ENCODE results near the gene SCFD2. TPM values are rescaled to one million over a fixed set of nuclear protein-coding genes. Genes with fewer than 3 reads are reported as not detected.

The SCFD2 gene
- total and polyA plus RNA-seq, 2 of the 8 experiments (the other 6 are each of a cell fraction or from before 2014, with no cell fraction given): 6.2 to 10.2 TPM

DNA sequence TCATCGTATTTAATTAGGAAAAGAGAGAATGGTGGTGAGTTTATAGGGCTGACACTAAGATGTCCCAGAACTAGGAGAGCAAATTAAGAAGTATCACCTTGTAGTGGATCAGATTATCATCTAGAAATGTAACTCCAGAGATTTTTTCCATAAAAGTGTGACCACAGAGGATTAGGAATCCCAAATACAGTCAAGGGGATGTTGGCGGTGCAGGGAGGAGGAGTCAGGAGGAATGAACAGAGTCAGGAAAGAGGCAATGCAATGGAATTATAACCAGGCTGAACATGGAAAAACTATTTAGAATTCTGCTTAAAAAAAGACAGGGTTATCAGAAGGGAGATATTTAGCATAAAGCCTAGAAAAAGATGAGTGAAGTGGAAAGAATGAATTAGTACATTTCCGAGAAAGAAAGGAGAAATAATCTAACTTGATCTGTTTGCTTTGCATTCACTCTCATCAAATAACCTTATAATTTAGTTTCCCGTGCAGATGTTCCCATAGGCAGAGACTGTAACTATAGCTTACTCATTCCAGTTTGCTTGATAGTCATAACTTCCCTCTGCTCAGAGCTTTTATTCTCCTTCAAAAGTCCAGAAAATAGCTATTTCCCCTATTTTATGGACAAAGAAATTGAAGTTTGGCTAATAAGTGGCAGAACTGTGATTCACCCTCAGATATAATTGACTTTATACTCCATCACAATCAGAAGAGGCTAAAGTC, 56.4 kb downstream of the SCFD2 start:
- DNase-seq (ENCODE audit: low read depth in 1 of 2, low spot score in 2 of 2): no peak

More for the DNA sequence above, 56.4 kb downstream of the SCFD2 start:
- H3K23ac ChIP-seq (ENCODE audit: insufficient read length): no peak overlapping the region
- H3K4me3 ChIP-seq (ENCODE audit: extremely low read depth in 1 of 4, insufficient read depth in 2 of 4, low read depth in 3 of 4, low read length in 4 of 4): no peak overlapping the region
- H2AFZ ChIP-seq (ENCODE audit: low read length): no peak overlapping the region
- no peaks in the 10 kb centered on the region for H3K9me3 ChIP-seq (ENCODE audit: insufficient read depth in 2 of 2, low read depth in 1 of 2, low read length in 1 of 2)
- no peaks in the 10 kb centered on the region; the same call in 1 of the 2 replicates for H3K23me2 ChIP-seq (ENCODE audit: low read depth, low read length)
- FAIRE-seq: no peak
- H2BK120ac ChIP-seq (replicated peaks; ENCODE audit: low read depth, low read length): no peak overlapping the region
- H2BK20ac ChIP-seq (ENCODE audit: low read length): no peak overlapping the region
- H3K4ac ChIP-seq (replicated peaks; ENCODE audit: insufficient read length, low read depth, low read length): no peak overlapping the region
- H3K4me1 ChIP-seq (replicated peaks in 1 of 4; ENCODE audit: control insufficient read depth in 3 of 4, insufficient read depth in 4 of 4, low read length in 3 of 4): no peaks in the 10 kb centered on the region
- no peaks in the 10 kb centered on the region for H3K79me2 ChIP-seq (ENCODE audit: control insufficient read depth in 1 of 2, insufficient read depth in 2 of 2, low read length in 2 of 2)
- no peaks in the 10 kb centered on the region for H4K20me1 ChIP-seq (replicated peaks in 1 of 2; ENCODE audit: control insufficient read depth in 1 of 2, insufficient read depth in 2 of 2, low read length in 2 of 2)
- no peak overlapping the region for H4K91ac ChIP-seq (replicated peaks; ENCODE audit: insufficient read length, low read length)
- no peak overlapping the region for H4K8ac ChIP-seq (ENCODE audit: extremely low read depth, insufficient read depth, low read length)
- no peaks in the 10 kb centered on the region for H3K36me3 ChIP-seq (ENCODE audit: control insufficient read depth in 2 of 4, insufficient read depth in 4 of 4, low read length in 3 of 4)
- no peak overlapping the region for H3K9ac ChIP-seq (replicated peaks in 1 of 4; ENCODE audit: extremely low read depth in 1 of 4, low read depth in 3 of 4, low read length in 3 of 4)
- no peak overlapping the region for H3K18ac ChIP-seq (ENCODE audit: extremely low read depth, low read length)
- H3K27ac ChIP-seq (ENCODE audit: low read depth, low read length): no peak overlapping the region
- H3K79me1 ChIP-seq (ENCODE audit: low read depth, low read length): no peaks in the 10 kb centered on the region
- H2BK5ac ChIP-seq (ENCODE audit: low read depth, low read length): no peak overlapping the region
- ChIA-PET CTCF (ENCODE audit: partially characterized antibody) (no interaction called here), POLR2A (ENCODE audit: partially characterized antibody) (no interaction called here)
- no peak overlapping the region for H2BK12ac ChIP-seq (ENCODE audit: low read depth, low read length)
- no peak overlapping the region for H3K14ac ChIP-seq (ENCODE audit: insufficient read length)
- TF ChIP-seq CREB1 (IDR thresholded peaks at IDR 0.05): no peak
- no peak for TF ChIP-seq BRCA1 (IDR thresholded peaks at IDR 0.05; ENCODE audit: low read depth, low read length)
- no peak for TF ChIP-seq TCF12 (IDR thresholded peaks at IDR 0.05; ENCODE audit: low read depth, low read length)
- TF ChIP-seq GABPA (IDR thresholded peaks at IDR 0.05; ENCODE audit: borderline replicate concordance, insufficient read depth, low read length): no peak
- no peak for TF ChIP-seq USF2 (IDR thresholded peaks at IDR 0.05; ENCODE audit: low read length)
- TF ChIP-seq RBBP5 (IDR thresholded peaks at IDR 0.05; ENCODE audit: borderline replicate concordance, low read depth, low read length): no peak
- no peak for TF ChIP-seq SP2 (IDR thresholded peaks at IDR 0.05; ENCODE audit: low read length)
- TF ChIP-seq HDAC6 (IDR thresholded peaks at IDR 0.05; ENCODE audit: low read depth, low read length): no peak
- TF ChIP-seq SAP30 (IDR thresholded peaks at IDR 0.05; ENCODE audit: insufficient read depth, insufficient replicate concordance, low read length): no peak
- no peak for TF ChIP-seq HDAC2 (IDR thresholded peaks at IDR 0.05; ENCODE audit: borderline replicate concordance in 1 of 2, low read depth in 2 of 2, low read length in 2 of 2)
- no peak for TF ChIP-seq MAX (IDR thresholded peaks at IDR 0.05)
- H4K5ac ChIP-seq (ENCODE audit: insufficient read length, low read depth, low read length): no peak overlapping the region
- H2AK5ac ChIP-seq (ENCODE audit: low read depth, low read length): no peak overlapping the region
- no peak overlapping the region for H3K4me2 ChIP-seq (ENCODE audit: insufficient read depth in 1 of 2, low read depth in 2 of 2, low read length in 2 of 2)
- WGBS, 2 experiments (ENCODE audit: extremely low coverage in 1 of 2, insufficient coverage in 1 of 2, insufficient read length in 1 of 2, insufficient replicate concordance in 2 of 2, low coverage in 1 of 2, low lambda C conversion rate in 2 of 2, missing lambda C conversion rate in 1 of 2): 84% methylated on average over 4 of the region's 4 CpGs; no CpG with 5 or more reads in 1 of the 2 experiments
- H3K27me3 ChIP-seq (replicated peaks in 1 of 4; ENCODE audit: control insufficient read depth in 3 of 4, extremely low read depth in 1 of 4, insufficient read depth in 3 of 4, low read length in 3 of 4): no peaks in the 10 kb centered on the region
- H2BK15ac ChIP-seq (ENCODE audit: low read length): no peak overlapping the region
- H3K56ac ChIP-seq (replicated peaks; ENCODE audit: insufficient read length, low read depth, low read length): no peak overlapping the region

Measured in H1 (cell line).